Activated CD4-positive, alpha-beta T cell treated with anti-CD3 and anti-CD28 coated beads, Interleukin-2, amount 50 U/mL, for 48 hours (primary cell): ENCODE measurements around the gene IL16.

Experiments used
- DNase-seq, 2 experiments: peaks; one replicate each; pipeline ENCODE4 v3.0.0-alpha.2; 2020

The IL16 gene

DNA sequence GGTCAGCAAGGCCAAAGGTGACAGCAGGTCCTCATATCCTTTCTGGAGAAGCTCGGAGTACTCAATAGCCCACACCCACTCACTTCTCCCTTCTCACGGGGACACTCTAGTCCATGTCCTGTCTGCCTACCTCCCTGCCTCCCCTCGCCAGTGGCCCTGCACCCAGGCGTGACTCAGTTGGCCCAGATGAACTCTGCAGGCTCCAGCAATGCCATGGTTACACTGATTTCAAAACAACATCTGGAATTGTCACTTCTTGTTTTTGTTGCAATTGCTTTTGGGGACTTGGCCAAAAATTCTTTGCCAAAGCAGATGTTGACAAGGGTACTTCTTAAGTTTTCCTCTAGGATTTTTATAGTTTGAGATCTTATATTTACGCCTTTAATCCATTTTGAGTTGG is 13.0 kb downstream of the IL16 start:
- no peak for DNase-seq

DNA sequence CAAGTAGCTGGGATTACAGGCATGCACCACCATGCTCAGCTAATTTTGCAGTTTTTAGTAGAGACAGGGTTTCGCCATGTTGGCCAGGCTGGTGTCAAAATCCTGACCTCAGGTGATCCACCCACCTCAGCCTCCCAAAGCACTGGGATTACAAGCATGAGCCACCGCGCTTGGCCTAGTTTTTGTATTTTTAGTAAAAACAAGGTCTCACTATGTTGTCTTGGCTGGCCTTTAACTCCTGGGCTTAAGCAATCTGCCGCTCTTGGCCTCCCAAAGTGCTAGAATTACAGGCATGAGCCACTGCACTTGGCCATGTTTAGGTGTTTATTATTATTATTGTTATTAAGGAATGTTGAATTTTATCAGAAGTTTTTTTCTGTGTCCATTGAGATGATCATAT is 14.7 kb downstream of the IL16 start:
- DNase-seq: no peak

DNA sequence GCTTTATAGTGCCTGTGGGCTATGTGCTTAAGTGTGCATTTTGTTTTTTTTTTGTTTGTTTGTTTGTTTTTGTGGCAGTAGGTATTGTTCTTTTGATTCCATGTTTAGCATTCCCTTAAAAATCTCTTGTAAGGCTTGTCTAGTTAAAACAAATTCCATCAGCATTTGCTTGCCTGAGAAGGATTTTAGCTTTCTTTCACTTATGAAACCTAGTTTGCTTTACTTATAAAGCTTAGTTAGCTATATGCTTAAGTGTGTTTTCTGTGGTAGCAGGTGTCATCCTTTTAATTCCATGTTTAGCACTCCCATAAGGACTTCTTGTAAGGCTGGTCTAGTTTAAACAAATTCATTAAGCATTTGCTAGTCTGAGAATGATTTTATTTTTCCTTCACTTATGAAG is 17.3 kb downstream of the IL16 start:
- no peak for DNase-seq

DNA sequence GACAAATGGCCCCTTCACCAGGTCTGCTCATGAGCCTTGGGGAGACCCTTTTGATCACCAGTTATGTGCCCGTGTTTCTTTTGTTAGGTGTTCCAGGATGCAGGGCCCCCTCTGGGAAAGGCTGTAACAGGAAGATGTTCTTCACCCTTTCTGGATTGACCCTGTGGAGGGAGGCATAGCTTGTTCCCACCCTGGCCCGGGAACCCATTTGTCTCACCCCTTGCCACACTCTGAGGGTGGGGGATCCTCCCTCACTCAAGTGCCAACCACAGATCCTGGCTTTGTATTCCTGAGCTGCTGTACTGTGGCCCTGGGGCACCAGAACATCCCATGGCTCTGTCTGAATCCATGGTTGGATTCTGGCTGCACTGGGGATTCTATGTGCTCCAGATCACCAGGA is 18.9 kb downstream of the IL16 start:
- no peak for DNase-seq

DNA sequence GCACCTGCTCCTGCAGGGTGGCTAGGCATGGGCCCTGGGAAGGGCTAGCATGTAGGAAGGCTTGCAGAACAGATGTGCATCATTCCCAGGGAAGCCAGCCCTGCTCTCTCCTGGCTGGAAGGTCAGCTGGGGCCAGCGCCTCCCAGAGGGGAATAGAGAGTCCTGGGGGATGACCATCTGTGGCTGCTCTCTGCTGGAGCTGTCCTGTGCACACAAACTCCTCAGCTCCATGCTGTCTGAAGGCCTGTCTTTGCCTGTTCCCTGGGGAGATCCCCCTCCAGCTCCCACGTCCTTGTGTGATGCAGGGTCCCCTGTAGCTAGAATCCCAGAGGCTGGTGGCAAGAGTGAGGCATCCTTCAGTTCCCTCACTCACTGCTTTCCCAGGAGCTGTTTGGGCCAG is 19.3 kb downstream of the IL16 start:
- no peak for DNase-seq

DNA sequence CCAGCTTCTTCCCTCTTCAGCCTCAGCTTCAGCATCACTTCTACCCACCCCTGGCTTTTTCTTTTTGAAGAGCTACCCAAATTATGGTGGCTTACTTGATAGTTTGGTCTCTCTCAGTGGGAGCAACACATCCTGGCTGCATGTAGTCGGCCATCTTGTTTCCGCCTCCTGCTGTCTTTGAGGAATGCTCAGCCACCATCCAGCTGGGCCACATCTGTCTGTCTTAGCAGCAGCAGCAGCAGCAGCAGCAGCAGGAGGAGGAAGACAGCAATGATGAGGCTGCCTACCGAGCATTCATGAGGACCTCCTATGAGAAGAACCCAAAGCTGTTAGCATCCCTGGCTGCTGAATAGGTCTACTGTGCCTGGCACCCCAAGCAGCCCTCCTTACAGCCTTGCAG is 19.7 kb downstream of the IL16 start:
- DNase-seq: no peak

DNA sequence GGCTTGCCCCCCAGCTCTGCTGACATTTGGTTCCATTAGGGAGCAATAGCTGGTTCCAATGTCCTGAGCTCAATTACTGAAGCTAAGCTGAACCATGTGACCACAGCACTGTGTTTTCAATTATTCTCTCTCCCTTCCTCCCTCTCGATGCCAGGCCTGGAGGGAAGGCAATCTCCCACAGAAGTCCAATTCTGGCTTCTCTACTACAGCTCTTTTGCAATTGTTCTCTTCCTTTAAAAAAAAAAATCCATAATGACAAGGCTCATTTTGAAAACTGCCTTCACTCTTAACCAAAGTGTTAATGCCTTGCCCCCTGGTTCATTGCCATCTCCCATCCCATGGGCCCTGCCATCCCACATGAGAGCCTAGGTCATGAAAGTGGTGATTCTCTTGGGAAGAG is 24.8 kb downstream of the IL16 start:
- no peak for DNase-seq

DNA sequence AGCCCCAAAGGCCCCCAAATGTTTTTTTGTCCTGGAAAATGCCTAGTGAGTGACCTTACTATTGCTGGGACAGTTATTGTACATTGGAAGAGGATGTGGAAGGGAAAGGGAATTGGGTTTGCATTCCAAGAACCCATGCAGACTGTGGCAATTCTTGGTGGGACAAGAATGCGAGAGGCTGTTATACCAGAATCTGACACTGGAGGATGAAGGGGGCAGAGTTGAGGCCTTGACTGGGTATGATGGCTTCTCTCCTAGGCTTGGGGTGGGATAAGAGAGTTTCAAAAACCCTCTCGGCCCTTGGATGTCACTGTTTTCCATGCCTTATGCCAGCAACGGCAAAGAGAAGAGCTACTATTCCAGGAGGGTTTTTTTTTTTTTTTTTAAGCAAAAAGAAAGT is 25.3 kb downstream of the IL16 start:
- DNase-seq: no peak

DNA sequence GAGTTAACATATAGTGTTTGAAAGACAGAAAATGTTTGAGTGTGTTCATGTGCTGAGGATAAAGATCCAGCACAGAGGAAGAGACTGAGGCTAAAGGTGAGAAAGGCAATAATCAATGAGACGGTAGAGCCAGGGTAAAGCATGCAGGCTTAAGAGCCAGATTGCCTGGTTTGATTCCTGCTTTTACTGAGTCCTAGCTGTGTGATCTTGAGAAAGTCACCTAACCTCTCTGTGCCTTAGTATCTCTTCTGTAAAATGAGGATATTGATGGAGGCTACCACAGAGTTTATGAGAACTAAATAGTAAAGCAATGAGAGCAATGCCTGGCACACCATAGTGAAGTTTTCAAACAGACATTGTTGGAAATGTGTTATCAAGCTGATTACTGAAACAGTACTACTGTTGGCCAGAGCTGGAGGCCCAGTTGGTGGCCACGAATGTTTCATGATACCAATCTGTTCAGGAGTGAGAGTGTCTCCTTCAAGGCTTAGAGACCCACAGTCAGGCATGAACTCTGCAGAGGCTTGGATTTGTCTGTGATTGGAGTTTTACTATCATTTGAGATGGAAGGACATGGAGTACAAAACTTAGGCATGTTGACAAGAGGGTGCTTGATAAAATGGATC is 26.8 kb downstream of the IL16 start:
- DNase-seq: no peak

DNA sequence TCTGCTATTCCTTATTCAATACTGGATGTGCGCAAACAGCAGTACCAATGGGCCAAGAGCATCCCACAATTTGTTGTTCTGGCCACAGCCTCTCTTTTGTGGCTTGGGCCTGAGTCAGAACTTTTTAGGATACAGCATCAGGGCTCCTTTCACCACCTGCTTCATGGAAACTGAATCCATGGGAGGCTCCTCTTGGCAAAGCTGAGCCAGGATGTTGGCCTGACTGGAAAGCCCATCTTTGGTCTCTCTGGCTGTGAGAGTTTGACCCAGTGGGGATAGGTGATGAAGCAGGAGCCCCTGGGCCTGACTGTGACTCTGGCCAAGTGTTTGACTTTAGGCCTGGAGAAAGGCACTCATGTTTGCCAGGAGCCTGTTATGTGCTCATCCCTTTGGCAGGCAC is 27.6 kb downstream of the IL16 start:
- DNase-seq: no peak

DNA sequence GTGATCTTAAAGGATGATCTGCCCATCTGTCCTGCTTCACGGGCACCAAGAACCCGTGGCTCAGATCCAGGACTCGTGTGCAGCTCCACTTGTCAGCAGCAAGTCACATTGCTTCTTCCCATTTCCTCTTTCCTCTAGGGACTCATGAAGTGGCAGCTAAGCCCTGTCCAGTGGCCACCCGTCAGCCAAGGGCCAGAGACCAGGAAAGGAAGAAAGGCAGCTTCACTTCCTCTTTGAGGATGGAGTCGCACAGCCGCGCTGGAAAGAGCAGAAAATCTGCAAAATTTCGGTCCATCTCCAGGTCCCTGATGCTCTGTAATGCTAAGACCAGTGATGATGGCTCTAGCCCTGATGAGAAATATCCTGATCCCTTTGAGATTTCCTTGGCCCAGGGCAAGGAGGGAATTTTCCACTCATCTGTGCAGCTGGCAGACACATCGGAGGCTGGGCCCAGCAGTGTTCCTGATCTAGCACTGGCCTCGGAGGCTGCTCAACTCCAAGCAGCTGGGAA is 28.5 kb downstream of the IL16 start:
- DNase-seq: no peak

DNA sequence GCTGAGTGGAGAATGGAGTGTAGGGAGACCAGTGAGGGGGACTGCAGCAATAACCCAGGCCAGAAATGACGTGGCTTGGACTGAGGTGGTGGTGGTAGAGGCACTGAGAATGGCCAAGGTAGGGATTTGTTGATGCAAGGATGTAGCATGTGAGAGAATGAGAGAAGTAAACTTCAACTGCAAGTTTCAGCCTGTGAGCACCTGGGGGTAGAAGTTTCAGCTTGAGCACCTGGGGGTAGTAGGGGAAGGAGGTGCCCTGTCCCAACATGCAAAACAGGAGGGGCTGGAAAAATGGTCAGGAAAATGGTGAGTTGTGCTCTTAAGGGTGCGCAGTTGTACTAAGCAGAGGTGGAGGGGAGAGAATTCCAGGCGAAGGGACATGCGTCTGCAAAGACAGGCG is 31.0 kb downstream of the IL16 start:
- no peak for DNase-seq

DNA sequence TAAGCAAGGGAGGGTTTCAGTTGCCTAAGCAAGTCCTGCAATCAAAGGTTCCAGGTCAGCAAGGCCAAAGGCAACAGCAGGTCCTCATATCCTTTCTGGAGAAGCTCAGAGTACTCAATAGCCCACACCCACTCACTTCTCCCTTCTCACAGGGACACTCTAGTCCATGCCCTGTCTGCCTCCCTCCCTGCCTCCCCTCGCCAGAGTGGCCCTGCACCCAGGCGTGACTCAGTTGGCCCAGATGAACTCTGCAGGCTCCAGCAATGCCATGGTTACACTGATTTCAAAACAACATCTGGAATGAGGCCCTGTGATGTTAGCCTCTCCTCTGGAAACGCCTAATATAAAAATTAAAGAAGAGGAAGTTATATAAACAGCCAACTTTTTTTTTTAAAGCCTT is 32.9 kb downstream of the IL16 start:
- DNase-seq: no peak

DNA sequence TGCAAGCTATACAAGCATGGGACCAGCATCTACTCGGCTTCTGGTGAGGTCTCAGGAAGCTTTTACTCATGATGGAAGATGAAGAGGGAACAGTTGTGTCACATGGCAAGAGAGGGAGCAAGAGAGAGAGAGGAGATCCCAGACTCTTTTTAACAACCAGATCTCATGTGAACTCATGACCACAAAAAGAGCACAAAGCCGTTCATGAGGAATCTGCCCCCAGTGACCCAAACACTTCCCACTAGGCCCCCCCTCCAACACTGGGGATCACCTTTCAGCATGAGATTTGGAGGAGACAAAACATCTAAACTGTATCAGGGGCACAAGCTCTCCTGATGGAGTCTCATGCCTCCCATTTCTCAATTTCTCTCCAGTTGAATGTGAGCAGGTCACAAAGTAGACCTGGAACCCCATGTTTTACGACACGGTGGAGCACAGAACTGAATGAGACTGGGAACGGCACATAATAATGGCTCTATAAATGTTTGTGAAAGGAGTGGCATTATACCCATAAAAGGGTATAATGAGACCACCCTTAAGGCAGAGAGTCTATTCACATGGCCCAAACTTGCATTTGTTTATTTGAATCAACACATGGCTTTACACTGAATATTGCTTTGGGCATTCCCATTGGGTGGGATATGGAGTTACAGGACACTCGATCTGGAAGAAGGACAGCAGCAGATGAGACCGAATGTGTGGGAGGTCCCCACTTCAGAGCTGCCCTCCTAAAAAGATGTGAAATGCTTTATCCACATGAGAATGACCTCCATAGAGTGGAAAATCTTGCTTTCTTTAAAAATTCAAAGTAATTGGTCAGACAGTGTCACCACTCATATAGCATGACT is 38.8 kb downstream of the IL16 start:
- DNase-seq: no peak

DNA sequence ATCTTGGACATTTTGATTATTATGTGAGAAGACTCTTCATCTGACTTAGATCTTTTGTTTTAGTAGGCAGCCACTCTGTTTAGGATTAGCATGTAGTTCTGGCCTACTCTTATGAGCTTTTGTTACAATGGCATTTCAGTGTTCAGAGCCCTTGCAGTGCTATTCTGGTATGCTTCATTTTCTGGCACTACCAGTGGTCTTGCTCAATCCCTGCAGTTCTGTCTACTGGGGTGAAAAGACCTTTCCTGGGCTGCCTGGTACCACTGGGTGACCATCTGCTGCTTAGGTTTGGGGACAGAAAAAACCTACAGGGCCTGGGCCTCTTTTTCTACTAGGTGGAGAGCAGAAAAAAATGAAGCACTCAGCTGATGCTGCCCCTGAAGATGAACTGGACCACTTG is 42.5 kb downstream of the IL16 start:
- DNase-seq: no peak

DNA sequence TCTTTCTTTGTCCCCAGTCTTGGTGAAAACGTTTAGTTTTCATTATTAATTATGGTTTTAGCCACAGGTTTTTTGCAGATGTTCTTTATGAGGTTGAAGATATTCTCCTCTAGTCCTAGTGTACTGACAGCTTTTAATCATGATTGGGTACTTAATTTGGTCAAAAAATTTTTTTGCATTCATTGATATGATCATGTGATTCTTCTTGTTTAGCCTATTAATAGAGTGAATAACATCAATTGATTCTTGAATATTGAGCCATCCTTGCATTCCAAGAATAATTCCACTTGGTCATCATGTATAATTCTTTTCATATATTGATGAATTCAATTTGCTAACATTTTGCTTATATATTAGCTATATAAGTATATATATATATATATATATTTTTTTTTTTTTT is 46.1 kb downstream of the IL16 start:
- DNase-seq: no peak

DNA sequence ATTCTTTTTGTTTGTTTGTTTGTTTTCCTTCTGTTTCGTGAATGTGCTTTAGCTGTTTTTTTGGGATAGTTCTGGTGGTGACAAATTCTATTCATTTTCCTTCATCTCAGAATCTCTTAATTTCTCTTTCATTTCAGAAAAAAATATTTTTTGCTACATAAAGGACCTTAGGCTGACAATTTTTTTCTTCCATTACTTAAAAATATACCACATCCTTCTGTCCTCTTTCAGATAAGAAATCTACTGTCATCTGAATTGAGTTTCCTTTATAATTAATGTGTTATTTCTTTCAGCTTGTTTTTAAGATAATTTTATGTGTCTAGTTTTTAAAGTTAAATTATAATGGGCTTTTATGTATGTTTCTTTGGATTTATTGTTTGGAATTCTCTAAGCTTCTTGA is 47.6 kb downstream of the IL16 start:
- DNase-seq: no peak

DNA sequence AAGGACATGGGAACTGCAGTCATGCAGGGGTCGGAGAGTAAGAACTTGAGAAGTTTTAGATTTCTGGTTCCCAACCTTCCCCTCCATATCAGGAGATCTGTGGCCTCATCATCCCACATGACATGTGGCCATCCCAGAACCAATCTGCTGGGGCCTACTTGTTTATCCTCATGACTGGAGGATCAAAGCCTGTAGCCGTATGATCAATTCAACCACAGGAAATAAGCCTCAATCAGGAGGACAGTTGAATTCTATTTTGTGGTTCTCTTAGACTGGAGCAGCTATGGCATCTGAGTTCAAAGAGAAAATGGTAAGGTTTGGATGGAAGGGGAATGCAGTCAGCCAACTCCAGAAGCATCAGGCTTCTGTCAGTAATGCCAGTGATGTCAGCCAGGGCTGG is 57.2 kb downstream of the IL16 start:
- DNase-seq: no peak

DNA sequence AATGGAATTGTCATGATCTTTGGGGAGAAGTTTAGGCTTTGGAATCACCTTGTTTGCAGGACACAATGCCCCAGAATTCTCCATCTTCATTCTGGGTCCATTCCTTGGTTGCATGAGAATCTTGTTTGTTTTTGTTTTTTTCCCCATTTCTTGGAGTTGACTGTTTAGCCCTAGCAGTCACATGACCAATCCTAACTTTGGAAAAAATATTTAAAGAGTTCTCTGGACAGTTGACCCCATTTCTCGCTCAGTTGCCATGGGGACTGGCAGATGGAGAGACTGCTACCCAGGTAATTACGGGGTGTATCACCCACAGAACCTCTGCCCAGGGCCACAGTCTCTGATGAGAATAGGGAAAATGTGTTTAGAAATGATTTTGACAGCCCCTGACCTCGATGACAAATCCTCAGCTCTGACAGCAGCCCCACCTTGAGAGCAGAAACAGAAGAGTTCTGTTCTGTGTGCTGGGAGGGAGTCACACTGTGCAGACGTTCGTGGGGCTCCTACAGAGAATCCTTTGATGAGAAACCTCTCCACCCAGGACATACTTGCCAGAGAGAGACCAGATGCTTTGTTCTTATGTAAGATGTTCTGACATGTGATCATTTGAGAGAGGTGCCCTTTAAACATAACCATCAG is 57.7 kb downstream of the IL16 start:
- no peak for DNase-seq

DNA sequence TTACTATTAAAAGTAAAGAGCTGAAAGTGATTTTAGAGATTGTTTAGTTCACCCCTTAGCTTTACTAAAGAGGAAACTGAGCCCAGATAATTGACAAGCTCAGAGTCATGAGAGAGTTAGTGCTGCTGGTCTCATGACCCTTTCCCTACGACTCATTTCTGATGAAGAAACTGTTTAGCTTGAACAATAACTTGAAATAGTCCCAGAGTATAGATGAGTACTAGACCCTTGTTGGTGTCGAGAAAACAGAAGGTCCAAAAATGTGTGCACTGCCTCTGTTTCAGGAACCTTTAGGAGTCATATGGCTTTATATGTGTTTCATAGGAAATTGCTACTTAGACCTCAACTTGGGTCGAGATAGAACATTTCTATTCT is 58.2 kb downstream of the IL16 start:
- DNase-seq: no peak

DNA sequence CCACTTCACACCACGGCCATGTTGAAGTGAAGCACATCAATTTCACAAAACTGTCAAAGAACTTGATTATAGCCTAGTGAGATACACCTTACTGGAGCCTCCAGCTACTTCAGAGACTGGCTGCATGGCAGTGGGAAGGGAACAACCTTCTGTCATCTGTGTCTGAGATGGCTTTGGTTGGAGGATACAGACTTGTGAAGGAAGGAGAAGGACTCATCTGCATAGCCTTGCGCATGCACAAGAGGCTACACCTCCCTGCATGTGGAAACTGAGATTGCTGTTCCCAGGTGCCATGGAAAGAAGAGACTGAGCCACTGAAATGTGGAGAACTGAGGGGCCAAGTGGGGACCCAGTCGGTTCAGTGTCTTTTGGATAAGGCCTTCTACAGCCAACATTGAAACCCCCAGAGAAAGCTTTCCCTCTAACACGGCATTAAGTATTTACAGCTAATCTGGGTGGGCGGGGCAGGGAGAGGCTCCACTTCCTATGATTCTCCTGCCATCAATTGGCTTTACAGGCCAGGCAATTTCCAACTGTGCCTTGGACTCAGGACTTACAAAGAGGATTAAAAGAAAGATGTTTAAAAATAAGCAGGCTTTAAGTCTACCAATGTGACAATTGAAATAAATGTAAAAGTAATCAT is 58.8 kb downstream of the IL16 start:
- DNase-seq: no peak

DNA sequence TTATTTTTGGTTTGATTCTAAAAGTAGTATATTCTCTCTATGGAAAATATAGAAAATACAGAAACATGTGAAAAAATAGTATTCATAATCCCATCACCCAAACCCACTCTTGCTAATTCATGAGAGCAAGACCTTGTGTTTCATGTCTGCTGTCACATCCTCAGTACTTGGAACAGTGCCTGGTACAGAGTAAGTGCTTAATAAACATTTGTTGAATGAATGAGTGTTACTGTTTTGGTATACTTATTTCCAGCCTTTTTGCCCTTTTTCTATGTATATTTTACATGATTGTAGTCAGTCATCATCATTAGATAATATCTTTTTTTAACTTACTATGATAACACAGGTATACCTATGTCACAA is 59.3 kb downstream of the IL16 start:
- no peak for DNase-seq

DNA sequence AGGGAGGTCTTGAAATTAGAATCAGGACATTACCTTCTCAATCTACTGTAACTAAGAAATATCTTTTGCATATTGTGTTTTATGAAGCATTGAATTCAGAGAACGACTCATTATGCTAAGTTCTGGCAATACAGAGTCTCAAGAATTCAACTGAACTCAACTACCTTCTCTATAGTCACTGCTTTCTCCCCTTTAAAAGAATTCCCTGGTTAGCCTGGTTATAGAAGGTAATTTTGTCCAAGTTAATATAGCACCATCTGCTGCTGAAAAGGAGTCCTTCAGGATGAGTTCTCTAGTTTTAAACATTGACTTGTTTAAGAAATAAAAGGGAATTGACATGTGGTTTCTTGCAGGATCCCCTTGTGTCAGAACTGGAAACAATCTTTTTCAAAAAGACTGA is 60.2 kb downstream of the IL16 start:
- no peak for DNase-seq

DNA sequence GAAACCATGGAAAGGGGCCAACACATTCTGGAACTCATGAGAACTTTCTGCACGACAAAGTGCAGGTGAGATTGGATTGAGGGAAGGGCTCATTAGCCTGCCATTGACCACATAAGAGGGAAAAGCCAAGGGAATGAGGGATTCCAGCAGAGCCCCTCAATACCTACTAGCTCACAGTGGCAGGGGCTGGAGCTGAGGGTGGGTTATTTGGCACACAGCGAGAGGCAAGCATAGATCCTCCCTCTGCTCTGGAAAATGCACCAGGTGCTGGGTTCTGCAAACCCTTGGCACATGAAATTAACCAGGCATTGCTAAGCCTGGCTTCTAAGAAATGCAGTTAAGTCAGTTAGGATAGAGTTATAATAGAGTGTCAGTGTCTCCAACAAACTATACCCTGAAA is 60.8 kb downstream of the IL16 start:
- no peak for DNase-seq
